Fibroblast of skin of left biceps (primary cell): ENCODE data around the gene KIF6.
"Not testable (repeated sequence)": the region's sequence is repeated elsewhere in the genome, so short reads cannot be mapped to it uniquely, and the experiment has no call there.

Experiments used
- DNase-seq, 2 experiments: peaks; one replicate each; pipeline ENCODE4 v3.0.0-alpha.2; 2013; ENCODE audit warnings: low read depth in 2 of 2

Gene KIF6

GRCh38 chr6:39714802-39715201, 10.4 kb downstream of the KIF6 start:
- no peak for DNase-seq

- DNase-seq = no peak
Observed at GRCh38 chr6:39707962-39708683, 17.1 kb downstream of the KIF6 start.

GRCh38 chr6:39706819-39707335, 18.3 kb downstream of the KIF6 start:
- DNase-seq = no peak

- no peak for DNase-seq
Observed at GRCh38 chr6:39702265-39702664, 22.9 kb downstream of the KIF6 start.

GRCh38 chr6:39700362-39700761, 24.8 kb downstream of the KIF6 start:
- no peak for DNase-seq

- DNase-seq = no peak
Observed at GRCh38 chr6:39698789-39699188, 26.4 kb downstream of the KIF6 start.

- DNase-seq = no peak
Observed at GRCh38 chr6:39696986-39697788, 28.0 kb downstream of the KIF6 start.

GRCh38 chr6:39695447-39695846, 29.8 kb downstream of the KIF6 start:
- DNase-seq = no peak

- no peak for DNase-seq
Observed at GRCh38 chr6:39693206-39693605, 32.0 kb downstream of the KIF6 start.

GRCh38 chr6:39688494-39688893, 36.7 kb downstream of the KIF6 start:
- peak; percentile 85 to 86 for DNase-seq

- no peak for DNase-seq
Observed at GRCh38 chr6:39686976-39687375, 38.2 kb downstream of the KIF6 start.

- DNase-seq = no peak
Observed at GRCh38 chr6:39685938-39686337, 39.3 kb downstream of the KIF6 start.

- no peak for DNase-seq
Observed at GRCh38 chr6:39685489-39685826, 39.8 kb downstream of the KIF6 start.

- peak in 1 of 2 experiments; percentile 9 for DNase-seq
Observed at GRCh38 chr6:39684790-39685488, 40.3 kb downstream of the KIF6 start.

GRCh38 chr6:39681674-39682121, 43.5 kb downstream of the KIF6 start:
- DNase-seq = peak; percentile 30 to 41

GRCh38 chr6:39678914-39679313, 46.3 kb downstream of the KIF6 start:
- DNase-seq = no peak

- not testable (repeated sequence) for DNase-seq
Observed at GRCh38 chr6:39677318-39677717, 47.9 kb downstream of the KIF6 start.

GRCh38 chr6:39670519-39670918, 54.7 kb downstream of the KIF6 start:
- DNase-seq = no peak

- no peak for DNase-seq
Observed at GRCh38 chr6:39669973-39670342, 55.2 kb downstream of the KIF6 start.

GRCh38 chr6:39669207-39669972, 55.8 kb downstream of the KIF6 start:
- peak; percentile 34 to 38 for DNase-seq

- no peak for DNase-seq
Observed at GRCh38 chr6:39666706-39667489, 58.3 kb downstream of the KIF6 start.
